ENCODE results near the gene DCAF5.
"Not testable (repeated sequence)": the region's sequence is repeated elsewhere in the genome, so short reads cannot be mapped to it uniquely, and the experiment has no call there.

Gene DCAF5

DNA sequence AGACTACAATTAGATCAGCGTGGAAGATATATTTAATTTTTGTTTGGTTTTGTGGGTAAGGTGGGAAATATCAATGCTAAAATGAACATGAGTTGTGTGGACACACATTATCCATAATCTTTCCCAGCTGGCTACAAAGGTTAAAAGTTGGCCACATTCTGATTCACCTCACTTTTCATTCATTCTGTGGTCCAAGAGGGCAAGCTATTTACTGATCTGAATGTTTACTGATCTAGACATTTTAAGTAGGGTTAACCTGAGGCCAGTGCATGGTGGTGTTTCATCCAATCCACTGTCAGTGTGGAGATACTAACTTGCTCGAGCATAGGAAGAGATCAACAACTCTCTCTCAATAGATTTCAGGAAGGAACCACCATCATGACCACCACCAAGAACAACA is 71.6 kb downstream of the DCAF5 start:
- TF ChIP-seq, protein P1, sequence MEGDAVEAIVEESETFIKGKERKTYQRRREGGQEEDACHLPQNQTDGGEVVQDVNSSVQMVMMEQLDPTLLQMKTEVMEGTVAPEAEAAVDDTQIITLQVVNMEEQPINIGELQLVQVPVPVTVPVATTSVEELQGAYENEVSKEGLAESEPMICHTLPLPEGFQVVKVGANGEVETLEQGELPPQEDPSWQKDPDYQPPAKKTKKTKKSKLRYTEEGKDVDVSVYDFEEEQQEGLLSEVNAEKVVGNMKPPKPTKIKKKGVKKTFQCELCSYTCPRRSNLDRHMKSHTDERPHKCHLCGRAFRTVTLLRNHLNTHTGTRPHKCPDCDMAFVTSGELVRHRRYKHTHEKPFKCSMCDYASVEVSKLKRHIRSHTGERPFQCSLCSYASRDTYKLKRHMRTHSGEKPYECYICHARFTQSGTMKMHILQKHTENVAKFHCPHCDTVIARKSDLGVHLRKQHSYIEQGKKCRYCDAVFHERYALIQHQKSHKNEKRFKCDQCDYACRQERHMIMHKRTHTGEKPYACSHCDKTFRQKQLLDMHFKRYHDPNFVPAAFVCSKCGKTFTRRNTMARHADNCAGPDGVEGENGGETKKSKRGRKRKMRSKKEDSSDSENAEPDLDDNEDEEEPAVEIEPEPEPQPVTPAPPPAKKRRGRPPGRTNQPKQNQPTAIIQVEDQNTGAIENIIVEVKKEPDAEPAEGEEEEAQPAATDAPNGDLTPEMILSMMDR (IDR thresholded peaks at IDR 0.05; ENCODE audit: extremely low read depth, missing control alignments) = no peak
- no peak for DNase-seq (ENCODE audit: low spot score)

DNA sequence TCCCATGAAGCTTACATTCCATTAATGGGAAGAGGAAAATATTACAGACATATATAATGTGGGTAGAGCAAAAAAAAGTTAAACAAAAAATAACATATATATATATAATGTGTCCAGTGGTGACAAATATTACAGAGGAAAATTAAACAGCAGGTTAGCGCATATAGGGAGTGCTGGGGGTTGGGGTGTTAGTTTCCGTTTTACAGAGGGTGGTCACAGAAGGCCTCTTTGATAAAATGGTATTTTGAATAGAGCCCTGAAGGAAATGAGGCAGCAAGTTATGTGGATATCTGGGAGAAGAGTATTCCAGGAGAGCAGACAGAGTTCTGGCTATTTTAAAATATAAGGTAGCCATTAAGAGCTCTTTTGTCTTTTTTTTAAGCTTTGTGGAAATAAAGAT is 73.2 kb downstream of the DCAF5 start:
- TF ChIP-seq, protein P1 (IDR thresholded peaks at IDR 0.05; ENCODE audit: extremely low read depth, missing control alignments) = no peak
- no peak for DNase-seq (ENCODE audit: low spot score)

DNA sequence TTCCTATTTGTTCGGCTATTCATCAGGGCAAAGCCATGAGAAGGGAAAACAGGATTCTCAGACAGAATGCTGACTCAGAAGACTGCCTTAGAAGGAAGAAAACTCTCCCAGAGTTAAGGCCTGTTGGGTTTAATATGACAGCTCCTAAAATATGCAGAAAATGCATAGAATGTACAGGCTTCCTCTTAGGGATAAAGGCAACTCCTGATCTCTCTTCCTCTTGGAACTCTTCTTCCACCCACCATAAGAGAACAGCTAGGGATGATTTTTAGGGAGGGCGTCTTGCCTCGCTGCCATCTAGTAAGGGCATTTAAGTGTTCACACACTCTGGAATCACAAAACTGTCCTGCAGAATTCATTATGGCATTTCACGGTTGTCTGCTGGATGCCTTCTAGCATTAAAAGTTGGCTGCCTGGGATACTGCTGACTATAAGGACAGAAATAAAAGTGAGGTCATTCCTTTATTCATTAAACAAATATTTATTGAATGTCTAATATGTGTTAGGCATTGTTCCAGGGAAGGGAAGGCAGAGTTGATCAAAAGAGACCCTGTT is 73.7 kb downstream of the DCAF5 start:
- DNase-seq (ENCODE audit: low spot score) = no peak
- TF ChIP-seq, protein P1 (IDR thresholded peaks at IDR 0.05; ENCODE audit: extremely low read depth, missing control alignments) = no peak

DNA sequence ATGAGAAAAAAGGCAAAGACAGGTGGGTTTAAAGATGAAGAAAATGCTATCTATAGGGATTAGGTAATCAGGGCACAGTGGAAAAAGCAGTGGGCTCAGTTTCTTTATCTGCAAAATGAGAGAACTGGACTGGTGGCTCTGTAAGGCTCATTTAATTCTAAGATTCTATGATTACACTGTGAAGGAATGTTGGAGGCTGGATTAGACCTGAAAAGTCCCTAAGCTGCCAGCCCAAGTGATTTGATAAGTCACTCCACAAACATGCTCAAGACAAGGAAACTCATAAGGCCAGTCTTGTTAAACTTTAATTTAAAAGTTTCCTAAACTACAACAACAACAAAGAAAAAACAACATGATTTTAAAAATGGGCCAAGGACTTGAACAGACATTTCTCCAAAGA is 75.1 kb downstream of the DCAF5 start:
- no peak for DNase-seq (ENCODE audit: low spot score)
- TF ChIP-seq, protein P1 (IDR thresholded peaks at IDR 0.05; ENCODE audit: extremely low read depth, missing control alignments) = no peak

DNA sequence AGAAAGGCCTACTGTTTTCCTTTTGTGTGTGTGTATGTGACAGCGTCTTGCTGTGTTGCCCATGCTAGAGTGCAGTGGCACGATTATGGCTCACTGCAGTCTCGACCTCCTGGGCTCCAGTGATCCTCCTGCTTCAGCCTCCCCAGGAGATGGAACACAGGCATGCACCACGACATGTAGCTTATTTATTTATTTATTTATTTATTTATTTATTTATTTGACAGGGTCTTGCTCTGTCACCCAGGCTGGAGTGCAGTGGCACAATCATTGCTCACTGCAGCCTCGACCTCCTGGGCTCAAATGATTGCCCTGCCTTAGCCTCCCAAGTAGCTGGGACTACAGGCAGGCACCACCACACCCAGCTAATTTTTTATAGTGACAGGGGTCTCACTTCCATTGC is 75.7 kb downstream of the DCAF5 start:
- DNase-seq (ENCODE audit: low spot score) = not testable (repeated sequence)

DNA sequence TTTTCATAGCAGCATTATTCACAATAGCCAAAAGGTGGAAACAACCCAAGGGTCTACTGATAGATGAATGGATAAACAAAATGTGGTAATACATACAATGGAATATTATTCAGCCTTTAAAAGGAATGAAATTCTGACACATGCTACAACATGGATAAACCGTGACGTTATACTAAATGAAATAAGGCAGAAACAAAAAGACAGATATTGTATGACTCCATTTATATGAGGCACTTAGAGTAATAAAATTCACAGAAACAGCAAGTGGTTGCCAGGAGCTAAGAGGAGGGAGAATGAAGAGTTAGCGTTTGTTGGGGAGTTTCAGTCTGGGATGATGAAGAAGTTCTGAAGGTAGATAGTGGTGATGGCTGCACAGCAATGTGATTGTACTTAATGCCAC is 76.6 kb downstream of the DCAF5 start:
- DNase-seq (ENCODE audit: low spot score) = no peak
- TF ChIP-seq, protein P1 (IDR thresholded peaks at IDR 0.05; ENCODE audit: extremely low read depth, missing control alignments) = no peak

DNA sequence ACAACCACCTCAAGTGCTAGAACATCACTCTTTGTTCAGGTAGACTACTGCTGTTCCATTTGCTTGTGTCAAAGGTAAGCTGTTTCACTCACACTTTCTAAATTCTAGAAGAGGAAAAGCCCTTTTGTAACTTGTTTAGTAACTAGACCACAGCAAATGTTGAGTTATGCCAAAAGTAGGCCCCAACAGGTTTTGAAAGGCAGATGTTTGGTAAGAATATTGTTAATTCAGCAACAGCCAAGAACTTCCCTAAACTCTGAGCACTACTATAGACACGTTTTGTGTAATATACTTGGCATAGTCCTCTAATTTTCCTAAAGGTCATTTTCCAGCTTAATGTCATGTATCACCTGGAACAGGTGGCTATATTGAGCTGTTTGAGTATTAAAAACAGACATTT is 79.0 kb downstream of the DCAF5 start:
- DNase-seq (ENCODE audit: low spot score) = no peak
- TF ChIP-seq, protein P1 (IDR thresholded peaks at IDR 0.05; ENCODE audit: extremely low read depth, missing control alignments) = no peak

DNA sequence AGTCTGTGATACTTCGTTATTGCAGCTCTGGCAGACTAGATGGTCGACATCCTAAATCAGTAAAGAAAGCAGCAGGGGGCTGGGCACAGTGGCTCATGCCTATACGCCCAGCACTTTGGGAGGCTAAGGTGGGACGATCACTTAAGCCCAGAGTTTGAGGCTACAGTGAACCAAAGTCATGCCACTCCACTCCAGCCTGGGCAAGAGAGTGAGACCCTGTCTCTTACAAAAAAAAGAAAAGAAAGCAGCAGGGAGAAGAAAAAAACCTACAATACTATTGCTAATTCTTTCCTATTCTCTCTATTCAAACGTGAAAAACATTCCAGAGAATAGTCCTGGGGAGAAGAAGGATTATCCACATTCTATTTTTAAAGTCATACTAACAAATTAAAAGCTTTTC is 79.5 kb downstream of the DCAF5 start:
- TF ChIP-seq, protein P1 (IDR thresholded peaks at IDR 0.05; ENCODE audit: extremely low read depth, missing control alignments) = no peak
- DNase-seq (ENCODE audit: low spot score) = no peak

Data from GM20000 (cell line).